A549 (cell line): ENCODE data around the gene GPD2. TPM values are rescaled to one million over a fixed set of nuclear protein-coding genes. Genes with fewer than 3 reads are reported as not detected.
A peak's percentile ranks its signal among the peaks of the same experiment; 100 is the strongest.

Source experiments
- ATAC-seq, 2 experiments: fragments of 200-7000 bp in 1 of 2; fragments of >200 bp in 1 of 2; cut with Nextera tagmentation in 1 of 2; cut with Tn5 transposase in 1 of 2; 3 replicates each; pipeline versions ENCODE4 v1.8.0 to v1.9.1; 2018 to 2020; ENCODE audit warnings: mild to moderate bottlenecking in 1 of 2, moderate library complexity in 1 of 2
- CTCF ChIA-PET: fragments of 300-600 bp; sonication (Branson Sonifier 250); formaldehyde crosslinking; extraction: SDS; loops from one replicate; lab custom pipeline; 2021; ENCODE audit warnings: antibody characterized with exemption, inconsistent platforms; lab: Yijun Ruan, JAX
- POLR2A ChIA-PET: fragments of 350-600 bp; formaldehyde crosslinking; extraction: SDS; loops from one replicate; lab custom pipeline; 2021; ENCODE audit warnings: antibody characterized with exemption, inconsistent platforms; lab: Yijun Ruan, JAX
- DNase-seq, 2 experiments: peaks; one replicate each; pipeline versions ENCODE4 v3.0.0 to v3.0.0-alpha.2; 2011 to 2016; ENCODE audit warnings: low read depth in 1 of 2, low spot score in 1 of 2
- FAIRE-seq: peaks from 2 replicates; lab custom pipeline; 2011; peaks lifted over from hg19 to GRCh38; lab: Jason Lieb, UNC
- H3K27ac ChIP-seq, 2 experiments: fragments of >200 bp; sonication (Bioruptor Twin); formaldehyde crosslinking; 3 replicates each; pipeline ENCODE4 v1.5.1; 2016 to 2017
- H3K4me1 ChIP-seq: fragments of >200 bp; sonication (Bioruptor Twin); formaldehyde crosslinking; 3 replicates; pipeline ENCODE4 v1.6.1; 2016
- H3K4me2 ChIP-seq: fragments of >200 bp; sonication (Bioruptor Twin); formaldehyde crosslinking; 3 replicates; pipeline ENCODE4 v1.6.1; 2016
- H3K4me3 ChIP-seq: fragments of >200 bp; sonication (Bioruptor Twin); formaldehyde crosslinking; 3 replicates; pipeline ENCODE4 v1.5.1; 2016
- H3K9me3 ChIP-seq: fragments of >200 bp; sonication (Bioruptor Twin); formaldehyde crosslinking; 3 replicates; pipeline ENCODE4 v1.6.1; 2016
- ATOH8 ChIP-seq: fragments of 250-450 bp; sonication (Bioruptor Pico); IDR thresholded peaks from 2 replicates; pipeline ENCODE4 v1.5.0; 2020; ENCODE audit warnings: low read depth, mild to moderate bottlenecking, moderate library complexity
- BCL3 ChIP-seq: fragments of >200 bp; sonication (Bioruptor Twin); formaldehyde crosslinking; IDR thresholded peaks from 3 replicates; pipeline ENCODE4 v1.6.1; 2016
- CBX8 ChIP-seq: fragments of 200-600 bp; sonication (generic); IDR thresholded peaks from 2 replicates; pipeline ENCODE4 v1.6.1; 2016
- CEBPB ChIP-seq, 2 experiments: fragments of >200 bp in 1 of 2; sonication (Bioruptor Twin) in 1 of 2; formaldehyde crosslinking in 1 of 2; IDR thresholded peaks; 2 replicates each; pipeline ENCODE4 v1.6.1; 2012 to 2016
- CTCF ChIP-seq: fragments of >200 bp; sonication (Bioruptor Twin); formaldehyde crosslinking; IDR thresholded peaks from 3 replicates; pipeline ENCODE4 v1.5.1; 2016
- E2F6 ChIP-seq: IDR thresholded peaks from 2 replicates; pipeline ENCODE4 v1.6.1; 2012; ENCODE audit warnings: low read depth, borderline replicate concordance
- EHF ChIP-seq: fragments of 250-450 bp; sonication (Bioruptor Pico); IDR thresholded peaks from 2 replicates; pipeline ENCODE4 v1.5.0; 2020; ENCODE audit warnings: mild to moderate bottlenecking
- EHMT2 ChIP-seq: fragments of 200-600 bp; sonication (generic); IDR thresholded peaks from 2 replicates; pipeline ENCODE4 v1.6.1; 2016; ENCODE audit warnings: antibody characterized with exemption, low read depth, mild to moderate bottlenecking, moderate library complexity
- EP300 ChIP-seq, 2 experiments: fragments of >200 bp; sonication (Bioruptor Twin); formaldehyde crosslinking; IDR thresholded peaks; 2 replicates in 1 of 2; 3 replicates in 1 of 2; pipeline ENCODE4 v1.6.1; 2016 to 2017
- FOSB ChIP-seq: fragments of 250-450 bp; sonication (Bioruptor Pico); IDR thresholded peaks from 2 replicates; pipeline ENCODE4 v1.5.0; 2020; ENCODE audit warnings: mild to moderate bottlenecking, moderate library complexity
- FOXS1 ChIP-seq: fragments of 250-450 bp; sonication (Bioruptor Pico); IDR thresholded peaks from 2 replicates; pipeline ENCODE4 v1.5.0; 2020; ENCODE audit warnings: mild to moderate bottlenecking, moderate library complexity
- HES2 ChIP-seq: fragments of >200 bp; sonication (Bioruptor Twin); formaldehyde crosslinking; IDR thresholded peaks from 2 replicates; pipeline ENCODE4 v1.6.1; 2016
- MAX ChIP-seq: IDR thresholded peaks from 2 replicates; pipeline ENCODE4 v1.6.1; 2012
- MAZ ChIP-seq: fragments of 150-350 bp; IDR thresholded peaks from 2 replicates; pipeline ENCODE4 v1.6.1; 2014; ENCODE audit warnings: antibody characterized with exemption, low read depth, low read length, borderline replicate concordance
- NFE2L2 ChIP-seq: fragments of 150-350 bp; conservative IDR thresholded peaks from 2 replicates; pipeline ENCODE4 v1.6.1; 2014; ENCODE audit warnings: low read length
- NPAS2 ChIP-seq: fragments of 250-450 bp; sonication (Bioruptor Pico); IDR thresholded peaks from 2 replicates; pipeline ENCODE4 v1.8.0; 2022; ENCODE audit warnings: mild to moderate bottlenecking, moderate library complexity, borderline replicate concordance
- POLR2A ChIP-seq: IDR thresholded peaks from 2 replicates; pipeline ENCODE4 v1.6.1; 2012; ENCODE audit warnings: mild to moderate bottlenecking, low read length
- POLR2AphosphoS2 ChIP-seq: conservative IDR thresholded peaks from 2 replicates; pipeline ENCODE4 v1.6.1; 2012; ENCODE audit warnings: low read length, improper control_type of control experiment, inconsistent platforms
- RNF2 ChIP-seq: fragments of 200-600 bp; sonication (generic); IDR thresholded peaks from 2 replicates; pipeline ENCODE4 v1.6.1; 2016; ENCODE audit warnings: low read depth, mild to moderate bottlenecking, antibody characterized with exemption, moderate library complexity, borderline replicate concordance
- SREBF2 ChIP-seq: fragments of 450-650 bp; IDR thresholded peaks from 2 replicates; pipeline ENCODE4 v1.6.1; 2014; ENCODE audit warnings: mild to moderate bottlenecking, moderate library complexity
- TFCP2L1 ChIP-seq: fragments of 250-450 bp; sonication (Bioruptor Pico); IDR thresholded peaks from 2 replicates; pipeline ENCODE4 v1.5.0; 2021; ENCODE audit warnings: mild to moderate bottlenecking
- USF2 ChIP-seq: fragments of 450-650 bp; IDR thresholded peaks from 2 replicates; pipeline ENCODE4 v1.6.1; 2014; ENCODE audit warnings: antibody characterized with exemption
- ZFP36 ChIP-seq: fragments of 450-650 bp; IDR thresholded peaks from 2 replicates; pipeline ENCODE4 v1.6.1; 2014; ENCODE audit warnings: borderline replicate concordance; ENCODE audit not compliant: partially characterized antibody
- ZSCAN20 ChIP-seq: fragments of 250-450 bp; sonication (Bioruptor Pico); IDR thresholded peaks from 2 replicates; pipeline ENCODE4 v1.8.0; 2022; ENCODE audit warnings: mild to moderate bottlenecking, moderate library complexity
- WGBS: methylation state at CpG from one replicate; pipeline ENCODE4 v1.1.6; 2017; ENCODE audit errors: missing lambda C conversion rate; 5-methylcytosine and 5-hydroxymethylcytosine counted together
- polyA plus RNA-seq, 4 experiments: library from polyadenylated mRNA; depleted of rRNA in 3 of 4; stranded (reverse); fragments of >200 nt; fragmentation: RNase III in 1 of 4; extraction: RNeasy Plus Mini Kit Qiagen cat#74134 plus additional on column Dnase treatment in 1 of 4; gene quantifications; 2 replicates in 3 of 4; 3 replicates in 1 of 4; pipeline ENCODE4 v1.2.3, GENCODE V29; 2011 to 2017

The GPD2 gene
- polyA plus RNA-seq, 2 of the 4 experiments (the other 2 are of a cell fraction): 26.6 to 39.6 TPM

- Histone ChIP-seq H3K4me3 (no peak overlapping the region), H3K4me2 (no peak overlapping the region; the same call in 2 of the 3 replicates), H3K9me3 (no peaks in the 10 kb centered on the region), H3K4me1 (peaks cover 61% of the 10 kb centered on the region), H3K27ac (peak overlapping the region in 1 of 2 experiments; percentile 4; a peak in 1 of 6 replicates)
- DNase-seq (no peak), ATAC-seq (no peak), FAIRE-seq (no peak)
- 69% methylated on average over 2 of the region's 2 CpGs for WGBS
- CTCF ChIA-PET: interaction anchor here (0.8 kb wide), 1 partner anchor 15 kb away, joined by 6 read pairs; no protein-coding TSS in a partner anchor
- POLR2A ChIA-PET: no interaction called here
- TF ChIP-seq ZFP36 (no peak), FOSB (CRISPR knock-in tag) (no peak), MAX (no peak), CBX8 (no peak), POLR2A (no peak), EHMT2 (no peak), BCL3 (no peak), EP300 (IDR thresholded peaks at IDR 0.05) (no peak), HES2 (no peak), RNF2 (no peak), NFE2L2 (no peak), CTCF (no peak), SREBF2 (no peak), E2F6 (no peak), TFCP2L1 (CRISPR knock-in tag) (no peak)
Measured at GRCh38 chr2:156465573-156465972, 29.4 kb downstream of the GPD2 start.

- Histone ChIP-seq H3K4me2 (peak overlapping the region; percentile 64), H3K27ac (peak overlapping the region; percentile 8 to 47; a peak in 2 of 6 replicates), H3K9me3 (no peaks in the 10 kb centered on the region), H3K4me3 (no peak overlapping the region), H3K4me1 (peaks cover 56% of the 10 kb centered on the region)
- TF ChIP-seq MAX (no peak), USF2 (no peak), EHF (no peak), EP300 (IDR thresholded peaks at IDR 0.05) (no peak), FOXS1 (CRISPR knock-in tag) (no peak), NPAS2 (CRISPR knock-in tag) (no peak), EHMT2 (no peak), ZFP36 (no peak), CEBPB (IDR thresholded peaks at IDR 0.05) (no peak), POLR2AphosphoS2 (no peak), ZSCAN20 (CRISPR knock-in tag) (no peak), MAZ (no peak), ATOH8 (CRISPR knock-in tag) (no peak)
- POLR2A ChIA-PET: no interaction called here
- FAIRE-seq: no peak
- no peak for DNase-seq
- 24% methylated on average over 3 of the region's 3 CpGs for WGBS
- CTCF ChIA-PET: interaction anchor here (0.6 to 1.8 kb wide), 2 partner anchors 9 to 14 kb away, joined by 4 to 5 read pairs; no protein-coding TSS in a partner anchor
- peak in 1 of 2 experiments; percentile 64; a peak in 3 of 6 replicates for ATAC-seq
Measured at GRCh38 chr2:156466739-156467405, 30.7 kb downstream of the GPD2 start.
